Mammary epithelial cell (primary cell): Measurements from ENCODE around the gene NTF4.
"Not testable (repeated sequence)": the region's sequence is repeated elsewhere in the genome, so short reads cannot be mapped to it uniquely, and the experiment has no call there.

Experiments
- EZH2 ChIP-seq: IDR thresholded peaks from 2 replicates; pipeline ENCODE4 v1.6.1; 2012; ENCODE audit warnings: low read length, inconsistent platforms, borderline replicate concordance
- TF ChIP-seq, protein P1 (sequence below), 2 donors: IDR thresholded peaks in 1 of 2; conservative IDR thresholded peaks in 1 of 2; 2 replicates each; pipeline ENCODE4 v1.5.1; 2011 to 2012; ENCODE audit warnings: inconsistent platforms in 2 of 2, low read length in 2 of 2, mild to moderate bottlenecking in 2 of 2, control low read depth in 1 of 2, low read depth in 1 of 2; ENCODE audit not compliant: insufficient read depth in 1 of 2; ENCODE audit errors: extremely low read depth in 1 of 2

DNA sequence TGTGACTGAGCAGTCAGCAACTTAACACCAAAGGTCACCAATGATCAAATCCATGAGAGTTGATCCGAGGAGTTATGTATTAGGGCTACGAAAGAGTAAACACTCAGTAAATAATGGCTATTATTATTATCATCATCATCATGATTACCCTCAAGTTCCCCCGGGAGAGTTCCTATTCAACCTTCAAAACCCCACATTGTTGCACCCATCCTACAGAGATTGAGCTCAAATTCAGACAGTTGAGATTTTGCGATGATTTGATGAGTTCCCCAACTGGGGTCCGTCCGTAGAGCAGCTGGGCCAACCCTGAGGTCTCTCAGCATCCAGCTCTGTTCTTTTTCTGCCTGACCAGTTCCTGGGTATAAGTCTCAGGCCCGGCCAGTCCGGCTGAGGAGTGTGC is 26.5 kb downstream of the NTF4 start:
- not testable (repeated sequence) for TF ChIP-seq EZH2
- TF ChIP-seq, protein P1, sequence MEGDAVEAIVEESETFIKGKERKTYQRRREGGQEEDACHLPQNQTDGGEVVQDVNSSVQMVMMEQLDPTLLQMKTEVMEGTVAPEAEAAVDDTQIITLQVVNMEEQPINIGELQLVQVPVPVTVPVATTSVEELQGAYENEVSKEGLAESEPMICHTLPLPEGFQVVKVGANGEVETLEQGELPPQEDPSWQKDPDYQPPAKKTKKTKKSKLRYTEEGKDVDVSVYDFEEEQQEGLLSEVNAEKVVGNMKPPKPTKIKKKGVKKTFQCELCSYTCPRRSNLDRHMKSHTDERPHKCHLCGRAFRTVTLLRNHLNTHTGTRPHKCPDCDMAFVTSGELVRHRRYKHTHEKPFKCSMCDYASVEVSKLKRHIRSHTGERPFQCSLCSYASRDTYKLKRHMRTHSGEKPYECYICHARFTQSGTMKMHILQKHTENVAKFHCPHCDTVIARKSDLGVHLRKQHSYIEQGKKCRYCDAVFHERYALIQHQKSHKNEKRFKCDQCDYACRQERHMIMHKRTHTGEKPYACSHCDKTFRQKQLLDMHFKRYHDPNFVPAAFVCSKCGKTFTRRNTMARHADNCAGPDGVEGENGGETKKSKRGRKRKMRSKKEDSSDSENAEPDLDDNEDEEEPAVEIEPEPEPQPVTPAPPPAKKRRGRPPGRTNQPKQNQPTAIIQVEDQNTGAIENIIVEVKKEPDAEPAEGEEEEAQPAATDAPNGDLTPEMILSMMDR (conservative IDR thresholded peaks at IDR 0.05 in 1 of 2, IDR thresholded peaks at IDR 0.05 in 1 of 2; ENCODE audit: extremely low read depth in 1 of 2, insufficient read depth in 1 of 2, low read depth in 1 of 2, low read length in 2 of 2) = not testable (repeated sequence)
